Measurements from ENCODE around the gene ODF4. TPM values are rescaled to one million over a fixed set of nuclear protein-coding genes. Genes with fewer than 3 reads are reported as not detected.

The ODF4 gene
- total and polyA plus RNA-seq, 2 of the 13 experiments (the other 11 are each of a cell fraction or from before 2014, with no cell fraction given) = not detected

DNA sequence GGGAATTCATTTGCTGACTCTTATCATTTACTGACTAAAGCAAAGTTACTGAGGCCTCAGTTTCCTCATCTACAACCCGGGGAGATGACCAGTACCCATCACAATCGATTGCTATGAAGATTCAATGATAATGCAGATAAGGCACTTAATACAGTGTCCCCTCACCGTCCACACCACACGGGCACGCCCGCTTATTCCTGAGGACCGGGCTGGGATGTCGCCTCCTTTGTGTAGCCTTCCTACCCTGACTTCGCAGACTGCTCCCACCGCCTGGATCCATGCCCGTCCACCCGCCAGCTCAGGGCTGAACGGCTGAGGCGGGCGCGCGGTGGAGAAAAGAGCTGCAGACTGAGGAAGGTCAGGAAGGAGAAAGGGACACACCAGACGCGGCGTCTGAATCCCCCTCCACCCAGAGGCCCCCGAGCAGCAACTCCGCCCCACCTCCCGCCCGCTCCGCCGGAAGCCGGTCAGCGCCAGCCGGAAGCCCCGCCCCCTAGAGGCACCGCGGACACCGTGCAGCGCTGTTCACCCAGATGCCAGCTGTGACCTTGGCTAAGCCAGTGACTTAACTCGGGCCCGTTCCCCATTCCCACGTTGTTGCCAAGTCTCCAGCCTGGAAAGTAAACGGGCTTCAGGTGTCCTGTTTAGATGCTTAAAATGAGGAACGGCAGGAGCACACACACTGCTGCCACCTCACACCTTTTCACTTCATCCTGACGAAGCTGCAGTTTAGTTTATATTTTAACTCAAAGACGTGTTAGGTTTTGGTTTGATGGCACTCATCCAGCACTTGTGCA lies 36.8 kb downstream of the ODF4 start, which contains the start of gene KRABD2 (continued):
- peak; percentile 99 for TF ChIP-seq AGO2 (optimal IDR thresholded peaks at IDR 0.05; ENCODE audit: low read depth, low read length)
- TF ChIP-seq REL (CRISPR knock-in tag; conservative IDR thresholded peaks at IDR 0.05) = no peak
- TF ChIP-seq, protein P1, sequence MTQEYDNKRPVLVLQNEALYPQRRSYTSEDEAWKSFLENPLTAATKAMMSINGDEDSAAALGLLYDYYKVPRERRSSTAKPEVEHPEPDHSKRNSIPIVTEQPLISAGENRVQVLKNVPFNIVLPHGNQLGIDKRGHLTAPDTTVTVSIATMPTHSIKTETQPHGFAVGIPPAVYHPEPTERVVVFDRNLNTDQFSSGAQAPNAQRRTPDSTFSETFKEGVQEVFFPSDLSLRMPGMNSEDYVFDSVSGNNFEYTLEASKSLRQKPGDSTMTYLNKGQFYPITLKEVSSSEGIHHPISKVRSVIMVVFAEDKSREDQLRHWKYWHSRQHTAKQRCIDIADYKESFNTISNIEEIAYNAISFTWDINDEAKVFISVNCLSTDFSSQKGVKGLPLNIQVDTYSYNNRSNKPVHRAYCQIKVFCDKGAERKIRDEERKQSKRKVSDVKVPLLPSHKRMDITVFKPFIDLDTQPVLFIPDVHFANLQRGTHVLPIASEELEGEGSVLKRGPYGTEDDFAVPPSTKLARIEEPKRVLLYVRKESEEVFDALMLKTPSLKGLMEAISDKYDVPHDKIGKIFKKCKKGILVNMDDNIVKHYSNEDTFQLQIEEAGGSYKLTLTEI (CRISPR knock-in tag; conservative IDR thresholded peaks at IDR 0.05) = no peak
- no peak for TF ChIP-seq NFYB (CRISPR knock-in tag; IDR thresholded peaks at IDR 0.05)
- peak; percentile 62 for TF ChIP-seq SKI (IDR thresholded peaks at IDR 0.05; ENCODE audit: partially characterized antibody)
- 0 out of 2 replicates have a peak, but pooled peaks have one; percentile 33 for TF ChIP-seq ZNF557 (CRISPR knock-in tag; IDR thresholded peaks at IDR 0.05)
- peak; percentile 32; the same call in 1 of the 2 replicates for TF ChIP-seq NCOA2 (CRISPR knock-in tag; IDR thresholded peaks at IDR 0.05)
- TF ChIP-seq, protein P2, sequence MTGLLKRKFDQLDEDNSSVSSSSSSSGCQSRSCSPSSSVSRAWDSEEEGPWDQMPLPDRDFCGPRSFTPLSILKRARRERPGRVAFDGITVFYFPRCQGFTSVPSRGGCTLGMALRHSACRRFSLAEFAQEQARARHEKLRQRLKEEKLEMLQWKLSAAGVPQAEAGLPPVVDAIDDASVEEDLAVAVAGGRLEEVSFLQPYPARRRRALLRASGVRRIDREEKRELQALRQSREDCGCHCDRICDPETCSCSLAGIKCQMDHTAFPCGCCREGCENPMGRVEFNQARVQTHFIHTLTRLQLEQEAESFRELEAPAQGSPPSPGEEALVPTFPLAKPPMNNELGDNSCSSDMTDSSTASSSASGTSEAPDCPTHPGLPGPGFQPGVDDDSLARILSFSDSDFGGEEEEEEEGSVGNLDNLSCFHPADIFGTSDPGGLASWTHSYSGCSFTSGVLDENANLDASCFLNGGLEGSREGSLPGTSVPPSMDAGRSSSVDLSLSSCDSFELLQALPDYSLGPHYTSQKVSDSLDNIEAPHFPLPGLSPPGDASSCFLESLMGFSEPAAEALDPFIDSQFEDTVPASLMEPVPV (CRISPR knock-in tag; IDR thresholded peaks at IDR 0.05) = peak; percentile 52; the same call in 1 of the 2 replicates
- TF ChIP-seq, protein P3, sequence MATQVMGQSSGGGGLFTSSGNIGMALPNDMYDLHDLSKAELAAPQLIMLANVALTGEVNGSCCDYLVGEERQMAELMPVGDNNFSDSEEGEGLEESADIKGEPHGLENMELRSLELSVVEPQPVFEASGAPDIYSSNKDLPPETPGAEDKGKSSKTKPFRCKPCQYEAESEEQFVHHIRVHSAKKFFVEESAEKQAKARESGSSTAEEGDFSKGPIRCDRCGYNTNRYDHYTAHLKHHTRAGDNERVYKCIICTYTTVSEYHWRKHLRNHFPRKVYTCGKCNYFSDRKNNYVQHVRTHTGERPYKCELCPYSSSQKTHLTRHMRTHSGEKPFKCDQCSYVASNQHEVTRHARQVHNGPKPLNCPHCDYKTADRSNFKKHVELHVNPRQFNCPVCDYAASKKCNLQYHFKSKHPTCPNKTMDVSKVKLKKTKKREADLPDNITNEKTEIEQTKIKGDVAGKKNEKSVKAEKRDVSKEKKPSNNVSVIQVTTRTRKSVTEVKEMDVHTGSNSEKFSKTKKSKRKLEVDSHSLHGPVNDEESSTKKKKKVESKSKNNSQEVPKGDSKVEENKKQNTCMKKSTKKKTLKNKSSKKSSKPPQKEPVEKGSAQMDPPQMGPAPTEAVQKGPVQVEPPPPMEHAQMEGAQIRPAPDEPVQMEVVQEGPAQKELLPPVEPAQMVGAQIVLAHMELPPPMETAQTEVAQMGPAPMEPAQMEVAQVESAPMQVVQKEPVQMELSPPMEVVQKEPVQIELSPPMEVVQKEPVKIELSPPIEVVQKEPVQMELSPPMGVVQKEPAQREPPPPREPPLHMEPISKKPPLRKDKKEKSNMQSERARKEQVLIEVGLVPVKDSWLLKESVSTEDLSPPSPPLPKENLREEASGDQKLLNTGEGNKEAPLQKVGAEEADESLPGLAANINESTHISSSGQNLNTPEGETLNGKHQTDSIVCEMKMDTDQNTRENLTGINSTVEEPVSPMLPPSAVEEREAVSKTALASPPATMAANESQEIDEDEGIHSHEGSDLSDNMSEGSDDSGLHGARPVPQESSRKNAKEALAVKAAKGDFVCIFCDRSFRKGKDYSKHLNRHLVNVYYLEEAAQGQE (IDR thresholded peaks at IDR 0.05; ENCODE audit: borderline replicate concordance in 1 of 2, low read depth in 1 of 2, low read length in 2 of 2) = peak in 1 of 2 experiments; percentile 58; a peak in 1 of 4 replicates
- TF ChIP-seq, protein P4, sequence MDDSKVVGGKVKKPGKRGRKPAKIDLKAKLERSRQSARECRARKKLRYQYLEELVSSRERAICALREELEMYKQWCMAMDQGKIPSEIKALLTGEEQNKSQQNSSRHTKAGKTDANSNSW (CRISPR knock-in tag; IDR thresholded peaks at IDR 0.05; ENCODE audit: borderline replicate concordance) = no peak
- TF ChIP-seq, protein P5, sequence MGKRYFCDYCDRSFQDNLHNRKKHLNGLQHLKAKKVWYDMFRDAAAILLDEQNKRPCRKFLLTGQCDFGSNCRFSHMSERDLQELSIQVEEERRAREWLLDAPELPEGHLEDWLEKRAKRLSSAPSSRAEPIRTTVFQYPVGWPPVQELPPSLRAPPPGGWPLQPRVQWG (CRISPR knock-in tag; IDR thresholded peaks at IDR 0.05; ENCODE audit: borderline replicate concordance, low read depth) = no peak
- TF ChIP-seq, protein P6, sequence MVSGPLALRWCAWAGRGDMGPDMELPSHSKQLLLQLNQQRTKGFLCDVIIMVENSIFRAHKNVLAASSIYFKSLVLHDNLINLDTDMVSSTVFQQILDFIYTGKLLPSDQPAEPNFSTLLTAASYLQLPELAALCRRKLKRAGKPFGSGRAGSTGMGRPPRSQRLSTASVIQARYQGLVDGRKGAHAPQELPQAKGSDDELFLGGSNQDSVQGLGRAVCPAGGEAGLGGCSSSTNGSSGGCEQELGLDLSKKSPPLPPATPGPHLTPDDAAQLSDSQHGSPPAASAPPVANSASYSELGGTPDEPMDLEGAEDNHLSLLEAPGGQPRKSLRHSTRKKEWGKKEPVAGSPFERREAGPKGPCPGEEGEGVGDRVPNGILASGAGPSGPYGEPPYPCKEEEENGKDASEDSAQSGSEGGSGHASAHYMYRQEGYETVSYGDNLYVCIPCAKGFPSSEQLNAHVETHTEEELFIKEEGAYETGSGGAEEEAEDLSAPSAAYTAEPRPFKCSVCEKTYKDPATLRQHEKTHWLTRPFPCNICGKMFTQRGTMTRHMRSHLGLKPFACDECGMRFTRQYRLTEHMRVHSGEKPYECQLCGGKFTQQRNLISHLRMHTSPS (CRISPR knock-in tag; IDR thresholded peaks at IDR 0.05; ENCODE audit: low read depth) = peak; percentile 94
- TF ChIP-seq ZNF382 (CRISPR knock-in tag; IDR thresholded peaks at IDR 0.05; ENCODE audit: borderline replicate concordance) = no peak
- no peak; the same call in 1 of the 2 replicates for TF ChIP-seq NR2F2 (IDR thresholded peaks at IDR 0.05; ENCODE audit: borderline replicate concordance, low read depth)
- no peak for TF ChIP-seq ZNF670 (CRISPR knock-in tag; IDR thresholded peaks at IDR 0.05; ENCODE audit: borderline replicate concordance)
- TF ChIP-seq POLR2AphosphoS5 (IDR thresholded peaks at IDR 0.05; ENCODE audit: low read depth, low read length) = peak; percentile 89; the same call in 1 of the 2 replicates
- no peak for TF ChIP-seq ARNTL (CRISPR knock-in tag; IDR thresholded peaks at IDR 0.05)
